ENCODE data around the gene TINAGL1. TPM values are rescaled to one million over a fixed set of nuclear protein-coding genes. Genes with fewer than 3 reads are reported as not detected.
A peak's percentile ranks its signal among the peaks of the same experiment; 100 is the strongest.

TINAGL1 gene
- total and polyA plus RNA-seq, 9 donors, result 27.1 to 57.3 (median 31.4) TPM

DNA sequence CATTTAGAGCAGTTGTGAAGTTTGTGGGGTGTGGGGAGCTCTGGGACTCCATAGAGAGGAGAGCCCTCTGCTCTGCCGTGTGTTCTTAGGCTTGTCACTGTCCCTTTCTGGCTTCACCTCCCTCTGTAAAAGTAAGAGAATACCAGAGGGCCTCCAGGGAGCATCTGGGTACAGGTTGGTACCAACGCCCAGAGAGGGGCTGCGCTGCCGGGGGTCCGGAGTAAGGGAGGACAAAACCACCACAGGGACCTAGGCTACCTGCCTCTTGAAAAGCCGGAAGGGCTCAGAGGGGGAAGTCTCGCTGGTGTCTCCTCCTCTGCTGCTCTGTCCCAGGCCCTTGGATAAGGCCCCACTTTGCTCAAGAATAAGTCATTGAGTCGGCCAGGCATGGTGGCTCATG is 3.1 kb upstream of the TINAGL1 start:
- no peaks in the 10 kb centered on the region for H3K27me3 ChIP-seq
- no peaks in the 10 kb centered on the region for H3K9me3 ChIP-seq
- DNase-seq, result no peak
- H3K4me1 ChIP-seq (ENCODE audit: insufficient read depth), result peaks cover 15% of the 10 kb centered on the region
- no peak for TF ChIP-seq POLR2A (IDR thresholded peaks at IDR 0.05)
- TF ChIP-seq EP300 (IDR thresholded peaks at IDR 0.05), result no peak
- TF ChIP-seq, protein P1, sequence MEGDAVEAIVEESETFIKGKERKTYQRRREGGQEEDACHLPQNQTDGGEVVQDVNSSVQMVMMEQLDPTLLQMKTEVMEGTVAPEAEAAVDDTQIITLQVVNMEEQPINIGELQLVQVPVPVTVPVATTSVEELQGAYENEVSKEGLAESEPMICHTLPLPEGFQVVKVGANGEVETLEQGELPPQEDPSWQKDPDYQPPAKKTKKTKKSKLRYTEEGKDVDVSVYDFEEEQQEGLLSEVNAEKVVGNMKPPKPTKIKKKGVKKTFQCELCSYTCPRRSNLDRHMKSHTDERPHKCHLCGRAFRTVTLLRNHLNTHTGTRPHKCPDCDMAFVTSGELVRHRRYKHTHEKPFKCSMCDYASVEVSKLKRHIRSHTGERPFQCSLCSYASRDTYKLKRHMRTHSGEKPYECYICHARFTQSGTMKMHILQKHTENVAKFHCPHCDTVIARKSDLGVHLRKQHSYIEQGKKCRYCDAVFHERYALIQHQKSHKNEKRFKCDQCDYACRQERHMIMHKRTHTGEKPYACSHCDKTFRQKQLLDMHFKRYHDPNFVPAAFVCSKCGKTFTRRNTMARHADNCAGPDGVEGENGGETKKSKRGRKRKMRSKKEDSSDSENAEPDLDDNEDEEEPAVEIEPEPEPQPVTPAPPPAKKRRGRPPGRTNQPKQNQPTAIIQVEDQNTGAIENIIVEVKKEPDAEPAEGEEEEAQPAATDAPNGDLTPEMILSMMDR (IDR thresholded peaks at IDR 0.05), result no peak
- intact Hi-C loops (cut with DNase I), result no loop called here
- no peaks in the 10 kb centered on the region for H3K36me3 ChIP-seq
- no peak overlapping the region for H3K4me3 ChIP-seq
- WGBS, 3 donors, result 85 to 94% (median 86%) methylated on average over 8 of the region's 8 CpGs
- peak overlapping the region; percentile 60 to 76 for H3K27ac ChIP-seq

DNA sequence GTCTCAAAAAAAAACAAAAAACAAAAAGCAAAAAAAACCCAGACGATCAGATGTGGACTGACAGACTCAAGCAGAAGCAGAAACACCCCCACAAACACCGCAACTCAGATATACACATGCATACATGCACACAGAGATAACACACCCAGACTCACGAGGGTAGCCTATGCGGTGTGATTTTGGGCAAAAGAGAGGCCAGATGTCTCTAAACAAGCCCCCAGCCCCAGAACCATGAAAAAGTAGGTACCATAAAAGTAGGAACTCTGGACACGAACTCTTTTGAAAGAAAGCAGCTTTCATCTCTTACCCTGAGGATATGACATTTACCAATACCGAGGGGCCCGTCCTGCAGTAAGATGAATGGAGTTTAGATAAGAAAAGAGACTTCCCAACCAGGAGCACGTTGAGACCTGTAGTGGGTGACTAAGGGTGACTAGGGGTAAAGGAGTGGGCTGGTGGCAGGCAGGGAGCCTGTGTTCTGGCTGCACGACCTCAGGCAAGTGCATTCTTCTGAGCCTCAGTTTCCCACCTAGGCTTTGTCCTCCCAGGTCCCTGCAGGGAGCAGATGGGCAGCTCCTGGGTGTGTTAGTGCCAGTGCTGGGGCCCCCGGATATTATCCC is 1.5 kb upstream of the TINAGL1 start:
- DNase-seq, result no peak
- H3K4me3 ChIP-seq, result no peak overlapping the region
- intact Hi-C loops (cut with DNase I), result no loop called here
- H3K27ac ChIP-seq, result peak overlapping the region; percentile 41 to 76
- WGBS, 3 donors, result 45 to 54% (median 47%) methylated on average over 9 to 10 of the region's 10 CpGs
- peaks cover 21% of the 10 kb centered on the region for H3K4me1 ChIP-seq (ENCODE audit: insufficient read depth)
- TF ChIP-seq POLR2A (IDR thresholded peaks at IDR 0.05) (no peak), EP300 (IDR thresholded peaks at IDR 0.05) (no peak)
- TF ChIP-seq, protein P1 (IDR thresholded peaks at IDR 0.05), result no peak
- no peaks in the 10 kb centered on the region for H3K36me3 ChIP-seq
- no peaks in the 10 kb centered on the region for H3K27me3 ChIP-seq
- no peaks in the 10 kb centered on the region for H3K9me3 ChIP-seq

DNA sequence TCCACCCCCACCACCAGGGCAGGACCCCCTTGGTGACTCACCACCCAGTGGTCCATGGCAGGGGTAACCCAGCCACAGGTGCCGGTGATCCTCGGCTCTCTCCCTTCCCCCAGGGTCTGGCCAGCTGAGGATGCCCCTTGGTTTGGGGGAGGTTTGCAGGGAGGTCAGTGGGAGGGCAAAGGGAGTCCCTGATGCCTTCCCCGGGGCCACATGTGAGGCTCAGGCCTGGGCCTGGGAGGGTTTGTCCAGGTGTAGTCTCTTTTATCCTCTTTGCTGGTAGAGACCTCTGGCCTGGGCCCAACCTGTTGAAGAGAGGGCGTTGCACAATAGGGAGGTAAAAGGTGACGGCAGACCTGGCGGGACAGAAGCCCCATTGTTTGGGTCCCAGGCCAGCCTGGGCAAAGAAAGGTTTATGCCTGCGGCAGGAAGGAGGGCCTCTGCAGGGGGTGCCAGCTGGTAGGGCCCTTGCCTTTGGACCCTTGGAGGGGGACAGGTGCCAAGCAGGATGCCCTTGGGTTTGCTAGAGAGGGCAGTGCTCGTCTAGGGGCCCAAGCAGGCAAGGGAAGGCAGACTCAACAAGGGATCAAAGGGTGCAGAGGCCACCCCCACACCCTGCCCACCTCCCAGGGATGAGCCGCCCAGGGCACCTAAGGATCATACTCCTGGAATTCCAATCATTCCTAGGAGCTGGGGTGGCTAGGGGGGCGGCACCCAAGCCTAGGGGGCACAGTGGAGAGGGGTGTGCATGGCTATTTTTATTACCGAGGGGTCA is 760 bp upstream of the TINAGL1 start:
- WGBS, 3 donors, result 73 to 78% (median 76%) methylated on average over 10 to 11 of the region's 11 CpGs

DNA sequence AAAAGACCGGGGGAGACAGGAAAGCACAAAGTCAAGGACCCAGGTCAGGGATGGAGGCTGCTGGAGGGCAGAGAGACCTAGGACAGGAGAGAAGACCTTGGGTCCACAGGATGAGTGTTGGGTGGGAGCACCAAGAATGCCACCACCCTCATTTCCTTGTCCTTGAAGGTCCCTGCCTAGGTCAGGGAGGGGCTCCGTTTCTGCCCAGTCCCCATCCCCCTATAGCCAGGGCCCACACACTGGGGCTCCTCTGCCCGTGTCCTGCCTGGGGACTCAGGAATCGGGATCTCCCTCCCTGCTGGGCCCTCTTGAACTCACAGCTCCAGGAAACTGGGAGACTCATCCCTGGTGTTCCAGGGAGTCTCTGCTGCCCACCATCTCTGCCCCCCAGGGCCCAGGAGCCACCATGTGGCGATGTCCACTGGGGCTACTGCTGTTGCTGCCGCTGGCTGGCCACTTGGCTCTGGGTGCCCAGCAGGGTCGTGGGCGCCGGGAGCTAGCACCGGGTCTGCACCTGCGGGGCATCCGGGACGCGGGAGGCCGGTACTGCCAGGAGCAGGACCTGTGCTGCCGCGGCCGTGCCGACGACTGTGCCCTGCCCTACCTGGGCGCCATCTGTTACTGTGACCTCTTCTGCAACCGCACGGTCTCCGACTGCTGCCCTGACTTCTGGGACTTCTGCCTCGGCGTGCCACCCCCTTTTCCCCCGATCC is 584 bp downstream of the TINAGL1 start:
- Histone ChIP-seq H3K27me3 (no peaks in the 10 kb centered on the region), H3K4me1 (ENCODE audit: insufficient read depth) (peaks cover 28% of the 10 kb centered on the region), H3K4me3 (peak overlapping the region; percentile 52), H3K9me3 (no peaks in the 10 kb centered on the region), H3K27ac (peak overlapping the region; percentile 35 to 76), H3K36me3 (no peaks in the 10 kb centered on the region)
- no peak for TF ChIP-seq EP300 (IDR thresholded peaks at IDR 0.05)
- TF ChIP-seq, protein P1 (IDR thresholded peaks at IDR 0.05), result no peak
- no peak for TF ChIP-seq POLR2A (IDR thresholded peaks at IDR 0.05)
- intact Hi-C loops (cut with DNase I), result no loop called here
- DNase-seq, result peak in 1 of 5 donors; percentile 25
- WGBS, 3 donors, result 70 to 74% (median 74%) methylated on average over 26 to 27 of the region's 27 CpGs

More for the DNA sequence above, 760 bp upstream of the TINAGL1 start:
- Histone ChIP-seq H3K27ac (peak overlapping the region; percentile 41 to 76), H3K4me3 (no peak overlapping the region), H3K36me3 (no peaks in the 10 kb centered on the region), H3K27me3 (no peaks in the 10 kb centered on the region), H3K4me1 (ENCODE audit: insufficient read depth) (peaks cover 26% of the 10 kb centered on the region), H3K9me3 (no peaks in the 10 kb centered on the region)
- intact Hi-C loops (cut with DNase I), result no loop called here
- DNase-seq, result peak in 1 of 5 donors; percentile 27
- TF ChIP-seq, protein P1 (IDR thresholded peaks at IDR 0.05), result no peak
- no peak for TF ChIP-seq POLR2A (IDR thresholded peaks at IDR 0.05)
- no peak for TF ChIP-seq EP300 (IDR thresholded peaks at IDR 0.05)

Measured in ovary (tissue), 9 donors.